B cell (primary cell): Measurements from ENCODE around the gene DAPP1. TPM values are rescaled to one million over a fixed set of nuclear protein-coding genes. Genes with fewer than 3 reads are reported as not detected.
A peak's percentile ranks its signal among the peaks of the same experiment; 100 is the strongest.

Experiments
- ATAC-seq: fragments of 200-7000 bp; cut with Tn5 transposase; one replicate; pipeline ENCODE4 v1.10.0; 2021; ENCODE audit warnings: low read depth, mild to moderate bottlenecking, moderate number of reproducible peaks, moderate library complexity
- CTCF ChIA-PET: fragments of 350-600 bp; sonication (Branson Sonifier 250); formaldehyde crosslinking; loops from one replicate; lab custom pipeline; 2021; ENCODE audit warnings: antibody characterized with exemption, inconsistent platforms; lab: Charles Lee
- POLR2A ChIA-PET: fragments of 350-600 bp; sonication (Branson Sonifier 250); formaldehyde crosslinking; loops from one replicate; lab custom pipeline; 2021; ENCODE audit warnings: antibody characterized with exemption; lab: Charles Lee
- DNase-seq: peaks from one replicate; pipeline ENCODE4 v3.0.0; 2013
- H2AFZ ChIP-seq: 2 replicates; pipeline ENCODE4 v1.6.1; 2012; ENCODE audit warnings: mild to moderate bottlenecking, low read depth, low read length; ENCODE audit not compliant: insufficient read depth, poor library complexity, severe bottlenecking
- H3K27ac ChIP-seq, 2 donors: 1 replicate in 1 of 2; 2 replicates in 1 of 2; pipeline ENCODE4 v1.5.1; 2012 to 2013; ENCODE audit warnings: low read length in 2 of 2, mild to moderate bottlenecking in 2 of 2, moderate library complexity in 1 of 2
- H3K27me3 ChIP-seq, 4 experiments: fragments of 200-600 bp in 1 of 4; sonication (generic) in 1 of 4; replicated peaks in 1 of 4; 1 replicate in 2 of 4; 2 replicates in 2 of 4; pipeline versions ENCODE4 v1.6.1 to v1.7.0; 2013 to 2016; ENCODE audit warnings: low read length in 3 of 4, mild to moderate bottlenecking in 2 of 4, mixed read lengths in 1 of 4, moderate library complexity in 1 of 4; ENCODE audit not compliant: insufficient read depth in 4 of 4, control insufficient read depth in 3 of 4; ENCODE audit errors: control extremely low read depth in 1 of 4
- H3K36me3 ChIP-seq, 2 experiments: replicated peaks in 1 of 2; 1 replicate in 1 of 2; 2 replicates in 1 of 2; pipeline versions ENCODE4 v1.6.1 to v1.7.1; 2013; ENCODE audit warnings: low read length in 1 of 2; ENCODE audit not compliant: insufficient read depth in 2 of 2, control insufficient read depth in 1 of 2; ENCODE audit errors: control extremely low read depth in 1 of 2, extremely low read depth in 1 of 2
- H3K4me1 ChIP-seq, 2 donors: fragments of 200-600 bp in 1 of 2; sonication (generic) in 1 of 2; 1 replicate in 1 of 2; 2 replicates in 1 of 2; pipeline versions ENCODE4 v1.5.1 to v1.6.1; 2013 to 2017; ENCODE audit warnings: low read length in 2 of 2; ENCODE audit not compliant: control insufficient read depth in 2 of 2, insufficient read depth in 2 of 2
- H3K4me2 ChIP-seq: replicated peaks from 2 replicates; pipeline ENCODE3; 2012; ENCODE audit warnings: mild to moderate bottlenecking, low read depth, low read length; ENCODE audit not compliant: poor library complexity, severe bottlenecking
- H3K4me3 ChIP-seq, 5 experiments: fragments of 200-600 bp in 1 of 5; sonication (generic) in 1 of 5; 1 replicate in 3 of 5; 2 replicates in 2 of 5; pipeline versions ENCODE4 v1.5.1 to v1.7.0; 2011 to 2016; ENCODE audit warnings: low read length in 4 of 5, mild to moderate bottlenecking in 4 of 5, low read depth in 2 of 5, control low read depth in 1 of 5, moderate library complexity in 1 of 5; ENCODE audit not compliant: insufficient read depth in 1 of 5; ENCODE audit errors: control extremely low read depth in 1 of 5, extremely low read depth in 1 of 5
- H3K79me2 ChIP-seq: fragments of 200-600 bp; sonication (generic); one replicate; pipeline ENCODE4 v1.6.0; 2016; ENCODE audit warnings: low read length; ENCODE audit not compliant: control insufficient read depth, insufficient read depth
- H3K9ac ChIP-seq: fragments of 200-600 bp; sonication (generic); 2 replicates; pipeline ENCODE4 v1.6.1; 2017; ENCODE audit warnings: mild to moderate bottlenecking, low read length, moderate library complexity
- H3K9me3 ChIP-seq, 3 donors: one replicate each; pipeline versions ENCODE4 v1.6.1 to v1.7.1; 2013; ENCODE audit warnings: low read length in 2 of 3; ENCODE audit not compliant: control insufficient read depth in 2 of 3, insufficient read depth in 1 of 3; ENCODE audit errors: control extremely low read depth in 1 of 3
- H4K20me1 ChIP-seq: 2 replicates; pipeline ENCODE4 v1.6.0; 2012; ENCODE audit warnings: mild to moderate bottlenecking, low read length; ENCODE audit not compliant: insufficient read depth, control insufficient read depth, poor library complexity, severe bottlenecking
- H3K27ac Mint-ChIP-seq: one replicate; pipeline ENCODE4 v1.8.0; 2021; ENCODE audit warnings: mixed read lengths
- H3K27me3 Mint-ChIP-seq: one replicate; pipeline ENCODE4 v1.8.0; 2021; ENCODE audit warnings: mixed read lengths
- H3K4me1 Mint-ChIP-seq: one replicate; pipeline ENCODE4 v1.8.0; 2021; ENCODE audit warnings: mixed read lengths
- H3K4me3 Mint-ChIP-seq: one replicate; pipeline ENCODE4 v1.8.0; 2021; ENCODE audit warnings: mixed read lengths
- H3K9me3 Mint-ChIP-seq: one replicate; pipeline ENCODE4 v1.8.0; 2022; ENCODE audit warnings: mixed read lengths; ENCODE audit not compliant: insufficient read depth
- CTCF ChIP-seq: fragments of 200-600 bp; IDR thresholded peaks from one replicate; pipeline ENCODE4 v1.8.0; 2022; ENCODE audit warnings: antibody characterized with exemption, mild to moderate bottlenecking
- EZH2 ChIP-seq: IDR thresholded peaks from 2 replicates; pipeline ENCODE4 v1.6.1; 2012; ENCODE audit warnings: borderline replicate concordance, low read depth, mild to moderate bottlenecking, moderate library complexity, low read length; ENCODE audit not compliant: insufficient read depth, poor library complexity, severe bottlenecking
- WGBS: methylation state at CpG from one replicate; pipeline ENCODE4 v1.1.5; 2013; ENCODE audit warnings: missing lambda C conversion rate; ENCODE audit not compliant: insufficient coverage; 5-methylcytosine and 5-hydroxymethylcytosine counted together
- intact Hi-C: fragments of 100-400 bp; cut with micrococcal nuclease; formaldehyde crosslinking; loops from one replicate; pipeline ENCODE4 v1.10.0; 2022
- polyA plus RNA-seq: library from polyadenylated mRNA; depleted of rRNA; stranded (reverse); fragments of >200 nt; gene quantifications from 2 replicates; pipeline ENCODE4 v1.2.3, GENCODE V29; 2012
- total RNA-seq, 2 donors: library from RNA; stranded (reverse); fragments of 120-200 nt in 1 of 2; gene quantifications; 1 replicate in 1 of 2; 2 replicates in 1 of 2; pipeline versions ENCODE4 v1.2.3 to v1.2.4, GENCODE V29; 2013 to 2022

Gene DAPP1
- total and polyA plus RNA-seq, 2 donors (not counting 1 experiment from before 2014, with no cell fraction given), result 82.5 to 166 TPM

- peak overlapping the region; percentile 45 for H3K4me3 Mint-ChIP-seq
- H3K27ac Mint-ChIP-seq, result peak overlapping the region; percentile 84
- H3K27me3 Mint-ChIP-seq, result no peaks in the 10 kb centered on the region
- POLR2A ChIA-PET, result interaction anchor here (1.4 to 2.9 kb wide), 3 partner anchors 27 to 32 kb away, joined by 3 to 13 read pairs (median 7); partner anchors contain the start of gene DAPP1
- intact Hi-C loops, result no loop called here
- H3K79me2 ChIP-seq, result peaks cover 21% of the 10 kb centered on the region
- CTCF ChIA-PET, result interaction anchor here (0.7 to 1.5 kb wide), 3 partner anchors 32 to 40 kb away, joined by 3 to 12 read pairs (median 6); no protein-coding TSS in a partner anchor
- H3K36me3 ChIP-seq, result peaks cover 6 to 33% of the 10 kb centered on the region in 2 experiments
- H3K9ac ChIP-seq, result no peak overlapping the region
- H3K9me3 ChIP-seq, result no peaks in the 10 kb centered on the region
- ATAC-seq, result no peak
- no peak overlapping the region for H3K4me2 ChIP-seq
- peaks cover 65% of the 10 kb centered on the region for H3K4me1 Mint-ChIP-seq
- no peaks in the 10 kb centered on the region for H3K27me3 ChIP-seq
- no peak for DNase-seq
- no peaks in the 10 kb centered on the region for H3K9me3 Mint-ChIP-seq
- 90% methylated on average over 2 of the region's 4 CpGs for WGBS
- peaks cover 32% of the 10 kb centered on the region for H4K20me1 ChIP-seq
- TF ChIP-seq EZH2 (no peak), CTCF (no peak)
- no peak overlapping the region for H3K4me3 ChIP-seq
- peaks cover 31 to 38% of the 10 kb centered on the region in 2 donors for H3K4me1 ChIP-seq
- H2AFZ ChIP-seq, result no peak overlapping the region
- H3K27ac ChIP-seq, result no peak overlapping the region
Observed at GRCh38 chr4:99848591-99849001, 32.0 kb downstream of the DAPP1 start.

- intact Hi-C loops, result no loop called here
- H3K4me2 ChIP-seq, result no peak overlapping the region
- DNase-seq (no peak), ATAC-seq (no peak)
- TF ChIP-seq EZH2 (no peak), CTCF (no peak)
- no CpG with 5 or more reads among the region's 3 CpGs for WGBS
- no peak overlapping the region for H3K4me3 ChIP-seq
- H3K27me3 Mint-ChIP-seq, result no peaks in the 10 kb centered on the region
- ChIA-PET CTCF (interaction anchor here (1.0 to 5.8 kb wide), 4 partner anchors 32 to 42 kb away, joined by 3 to 34 read pairs (median 8); partner anchors contain the start of genes DAPP1 and LAMTOR3), POLR2A (no interaction called here)
- H3K9me3 Mint-ChIP-seq, result no peaks in the 10 kb centered on the region
- no peak overlapping the region for H3K4me3 Mint-ChIP-seq
- H3K27me3 ChIP-seq, result no peaks in the 10 kb centered on the region
- H3K36me3 ChIP-seq, result peaks cover 16 to 41% of the 10 kb centered on the region in 2 experiments
- peaks cover 39 to 45% of the 10 kb centered on the region in 2 donors for H3K4me1 ChIP-seq
- H2AFZ ChIP-seq, result no peak overlapping the region
- peak overlapping the region in 1 of 2 donors; percentile 4 for H3K27ac ChIP-seq
- H3K4me1 Mint-ChIP-seq, result peaks cover 68% of the 10 kb centered on the region
- no peak overlapping the region for H3K9ac ChIP-seq
- H4K20me1 ChIP-seq, result peaks cover 29% of the 10 kb centered on the region
- peak overlapping the region; percentile 23 for H3K27ac Mint-ChIP-seq
- no peaks in the 10 kb centered on the region for H3K9me3 ChIP-seq
- H3K79me2 ChIP-seq, result peaks cover 40% of the 10 kb centered on the region
Observed at GRCh38 chr4:99852199-99852749, 35.6 kb downstream of the DAPP1 start.
